ENCODE measurements around the gene RPTOR. TPM values are rescaled to one million over a fixed set of nuclear protein-coding genes. Genes with fewer than 3 reads are reported as not detected.

RPTOR gene
- total RNA-seq, 1 donor from 2014 or later: 65.9 TPM

GRCh38 chr17:80861418-80861815, 316.8 kb downstream of the RPTOR start:
- no peaks in the 10 kb centered on the region for H3K9me3 Mint-ChIP-seq
- H3K4me1 Mint-ChIP-seq: peaks cover 14% of the 10 kb centered on the region
- H3K27ac Mint-ChIP-seq: no peak overlapping the region
- DNase-seq (no peak), ATAC-seq (ENCODE audit: low read depth) (no peak)
- no peaks in the 10 kb centered on the region for H3K27me3 Mint-ChIP-seq
- intact Hi-C loops (cut with micrococcal nuclease): no loop called here
- no peak for TF ChIP-seq CTCF (IDR thresholded peaks at IDR 0.05)
- peaks cover 56% of the 10 kb centered on the region for H3K36me3 Mint-ChIP-seq (ENCODE audit: low read depth)
- ChIA-PET POLR2A (no interaction called here), CTCF (interaction anchor here (1.1 kb wide), 1 partner anchor 108 kb away, joined by 4 read pairs; no protein-coding TSS in a partner anchor)
- H3K4me3 Mint-ChIP-seq: no peak overlapping the region

- no peak for TF ChIP-seq CTCF (IDR thresholded peaks at IDR 0.05)
- H3K4me3 Mint-ChIP-seq: no peak overlapping the region
- H3K27me3 Mint-ChIP-seq: no peaks in the 10 kb centered on the region
- ATAC-seq (ENCODE audit: low read depth): no peak
- peaks cover 54% of the 10 kb centered on the region for H3K36me3 Mint-ChIP-seq (ENCODE audit: low read depth)
- intact Hi-C loops (cut with micrococcal nuclease): no loop called here
- POLR2A ChIA-PET: no interaction called here
- peaks cover 10% of the 10 kb centered on the region for H3K4me1 Mint-ChIP-seq
- H3K27ac Mint-ChIP-seq: no peak overlapping the region
- DNase-seq: no peak
- CTCF ChIA-PET: no interaction called here
- H3K9me3 Mint-ChIP-seq: no peaks in the 10 kb centered on the region
Measured at GRCh38 chr17:80861892-80862291, 317.3 kb downstream of the RPTOR start.

- Mint-ChIP-seq H3K36me3 (ENCODE audit: low read depth) (peaks cover 49% of the 10 kb centered on the region), H3K27ac (no peak overlapping the region), H3K9me3 (no peaks in the 10 kb centered on the region), H3K27me3 (no peaks in the 10 kb centered on the region), H3K4me1 (peaks cover 7% of the 10 kb centered on the region), H3K4me3 (no peak overlapping the region)
- no peak for ATAC-seq (ENCODE audit: low read depth)
- DNase-seq: no peak
- ChIA-PET CTCF (no interaction called here), POLR2A (no interaction called here)
- TF ChIP-seq CTCF (IDR thresholded peaks at IDR 0.05): no peak
- intact Hi-C loops (cut with micrococcal nuclease): no loop called here
Measured at GRCh38 chr17:80862481-80862961, 317.9 kb downstream of the RPTOR start.

- Mint-ChIP-seq H3K36me3 (ENCODE audit: low read depth) (peaks cover 48% of the 10 kb centered on the region), H3K27me3 (no peaks in the 10 kb centered on the region), H3K4me3 (no peak overlapping the region), H3K27ac (no peak overlapping the region), H3K9me3 (no peaks in the 10 kb centered on the region), H3K4me1 (peaks cover 9% of the 10 kb centered on the region)
- no peak for ATAC-seq (ENCODE audit: low read depth)
- DNase-seq: no peak
- CTCF ChIA-PET: no interaction called here
- POLR2A ChIA-PET: no interaction called here
- no peak for TF ChIP-seq CTCF (IDR thresholded peaks at IDR 0.05)
- intact Hi-C loops (cut with micrococcal nuclease): no loop called here
Measured at GRCh38 chr17:80862978-80863377, 318.3 kb downstream of the RPTOR start.

GRCh38 chr17:80863626-80864025, 319.0 kb downstream of the RPTOR start:
- TF ChIP-seq CTCF (IDR thresholded peaks at IDR 0.05): no peak
- intact Hi-C loops (cut with micrococcal nuclease): no loop called here
- DNase-seq: no peak
- H3K4me3 Mint-ChIP-seq: no peak overlapping the region
- POLR2A ChIA-PET: interaction anchor here (2.1 kb wide), 1 partner anchor 14 kb away, joined by 5 read pairs; no protein-coding TSS in a partner anchor
- CTCF ChIA-PET: interaction anchor here (3.3 kb wide), 1 partner anchor 106 kb away, joined by 36 read pairs; no protein-coding TSS in a partner anchor
- no peaks in the 10 kb centered on the region for H3K9me3 Mint-ChIP-seq
- no peak overlapping the region for H3K27ac Mint-ChIP-seq
- peaks cover 12% of the 10 kb centered on the region for H3K4me1 Mint-ChIP-seq
- no peaks in the 10 kb centered on the region for H3K27me3 Mint-ChIP-seq
- peaks cover 41% of the 10 kb centered on the region for H3K36me3 Mint-ChIP-seq (ENCODE audit: low read depth)
- no peak for ATAC-seq (ENCODE audit: low read depth)
